Ectodermal cell (in vitro differentiated cells): ENCODE results near the gene TNFRSF4.
"Not testable (repeated sequence)": the region's sequence is repeated elsewhere in the genome, so short reads cannot be mapped to it uniquely, and the experiment has no call there.

Experiments
- H3K27ac ChIP-seq: 2 replicates; pipeline ENCODE4 v1.7.0; 2013; ENCODE audit warnings: mild to moderate bottlenecking, low read depth, low read length; ENCODE audit not compliant: insufficient read depth, poor library complexity, severe bottlenecking
- H3K27me3 ChIP-seq: 2 replicates; pipeline ENCODE4 v1.7.0; 2013; ENCODE audit warnings: mild to moderate bottlenecking, low read length; ENCODE audit not compliant: insufficient read depth, control insufficient read depth, poor library complexity, severe bottlenecking
- H3K36me3 ChIP-seq: one replicate; pipeline ENCODE4 v1.7.0; 2013; ENCODE audit warnings: low read length; ENCODE audit not compliant: control insufficient read depth, insufficient read depth
- H3K4me1 ChIP-seq: one replicate; pipeline ENCODE4 v1.7.0; 2013; ENCODE audit warnings: low read length; ENCODE audit not compliant: control insufficient read depth, insufficient read depth
- H3K4me3 ChIP-seq: 2 replicates; pipeline ENCODE4 v1.7.0; 2013; ENCODE audit warnings: low read depth, low read length, control low read depth; ENCODE audit not compliant: insufficient read depth
- H3K9me3 ChIP-seq: 2 replicates; pipeline ENCODE4 v1.7.0; 2013; ENCODE audit warnings: mild to moderate bottlenecking, low read length, moderate library complexity; ENCODE audit not compliant: control insufficient read depth
- WGBS, 2 experiments: methylation state at CpG; one replicate each; pipeline ENCODE4 v1.1.7; 2013; ENCODE audit warnings: missing lambda C conversion rate in 2 of 2; 5-methylcytosine and 5-hydroxymethylcytosine counted together

Gene TNFRSF4

DNA sequence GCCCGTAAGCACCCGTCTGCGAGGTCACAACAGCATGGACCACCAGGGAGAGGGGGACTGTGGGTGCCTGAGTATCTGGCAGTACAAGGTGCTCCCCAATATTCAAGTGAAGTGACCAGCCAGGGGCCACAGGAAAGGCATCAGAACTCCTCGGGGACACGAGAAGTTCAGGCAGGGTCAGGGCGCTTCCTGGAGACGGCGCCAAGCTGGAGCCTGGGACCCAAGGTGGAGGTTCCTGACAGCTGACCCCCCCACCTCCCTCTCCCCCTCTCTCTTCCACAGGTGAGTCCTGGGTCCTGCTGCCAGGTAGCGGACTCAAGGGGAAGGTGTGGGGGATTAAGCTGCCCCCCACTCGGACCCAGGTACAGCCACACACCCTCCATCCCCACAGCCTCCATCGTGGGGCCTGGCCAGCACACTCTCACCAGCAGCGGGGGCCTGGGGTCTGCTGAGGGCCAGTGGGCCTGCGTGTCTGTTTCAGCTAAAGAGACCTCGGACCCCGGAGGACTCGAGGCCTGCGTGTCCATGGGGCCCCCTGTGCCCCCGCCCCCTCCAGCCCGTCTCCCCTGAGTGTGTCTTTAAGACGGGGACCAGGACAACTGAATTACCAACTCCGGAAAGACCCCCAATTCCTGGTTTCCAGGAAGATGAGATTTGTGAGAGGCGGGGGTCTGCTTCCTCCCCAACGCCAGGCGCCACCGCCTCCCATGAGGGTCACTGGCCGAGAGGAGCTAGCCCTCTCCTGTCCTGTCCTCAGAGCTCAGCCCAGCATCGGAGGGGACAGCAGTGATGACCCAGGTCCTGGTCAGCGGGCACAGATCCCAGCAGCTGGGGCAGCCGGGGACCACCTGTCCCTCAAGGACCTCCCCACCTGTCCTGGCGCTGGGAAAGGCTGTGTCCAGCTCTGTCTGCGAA lies 13.7 kb downstream of the TNFRSF4 start:
- H3K4me3 ChIP-seq: no peak overlapping the region
- H3K36me3 ChIP-seq: no peaks in the 10 kb centered on the region
- H3K4me1 ChIP-seq: no peaks in the 10 kb centered on the region
- no peak overlapping the region for H3K27ac ChIP-seq
- H3K27me3 ChIP-seq: peaks cover 49% of the 10 kb centered on the region
- H3K9me3 ChIP-seq: no peaks in the 10 kb centered on the region
- 86 to 87% methylated on average over 31 of the region's 31 CpGs for WGBS, 2 experiments

DNA sequence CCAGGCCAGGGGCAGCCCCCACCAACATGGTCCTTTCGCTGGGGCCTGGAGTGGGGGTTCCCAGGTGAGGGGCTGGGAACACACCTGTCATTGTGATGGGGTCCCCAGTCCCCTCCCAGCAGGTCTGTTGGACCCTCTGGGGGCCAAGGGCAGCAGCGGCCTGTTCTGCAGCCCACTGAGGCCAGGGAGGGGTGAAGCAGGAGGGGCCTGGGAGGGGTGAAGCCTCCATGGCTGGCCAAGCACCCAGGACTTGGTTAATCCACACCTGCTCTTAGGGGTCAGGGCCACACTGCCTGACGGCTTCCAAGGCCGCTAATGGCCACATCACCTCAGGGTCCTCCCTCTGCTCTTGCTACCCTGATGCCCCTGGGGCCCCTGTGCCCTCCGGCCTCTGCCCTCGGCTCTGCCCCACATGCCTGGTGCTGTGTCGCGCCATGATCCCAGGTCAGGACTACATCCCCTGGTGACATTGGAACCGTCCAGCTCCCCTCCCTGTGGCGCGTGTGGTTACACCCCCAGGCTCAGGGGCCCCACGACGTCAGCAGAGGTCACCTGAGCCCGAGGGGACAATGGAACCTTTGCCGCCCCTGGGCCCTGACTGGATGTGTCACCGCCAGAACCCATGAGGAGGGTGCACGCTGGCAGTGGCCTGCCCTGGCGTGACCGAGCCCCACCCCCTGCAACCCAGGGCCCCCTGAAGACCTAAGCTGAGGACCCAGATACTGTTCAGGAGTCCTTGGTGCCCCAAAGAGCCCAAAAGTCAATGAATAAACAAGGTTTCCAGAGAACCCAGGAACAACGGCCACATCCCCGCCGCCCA lies 14.6 kb downstream of the TNFRSF4 start:
- no peaks in the 10 kb centered on the region for H3K9me3 ChIP-seq
- 91 to 92% methylated on average over 22 of the region's 22 CpGs for WGBS, 2 experiments
- no peak overlapping the region for H3K27ac ChIP-seq
- peaks cover 41% of the 10 kb centered on the region for H3K27me3 ChIP-seq
- H3K36me3 ChIP-seq: no peaks in the 10 kb centered on the region
- no peaks in the 10 kb centered on the region for H3K4me1 ChIP-seq
- no peak overlapping the region for H3K4me3 ChIP-seq

- Histone ChIP-seq H3K4me1 (no peaks in the 10 kb centered on the region), H3K27me3 (peaks cover 35% of the 10 kb centered on the region), H3K4me3 (no peak overlapping the region), H3K36me3 (no peaks in the 10 kb centered on the region), H3K27ac (no peak overlapping the region), H3K9me3 (no peaks in the 10 kb centered on the region)
- WGBS, 2 experiments: 84 to 86% methylated on average over 23 of the region's 23 CpGs
Observed at GRCh38 chr1:1198423-1199140, 15.4 kb downstream of the TNFRSF4 start.

- Histone ChIP-seq H3K27ac (no peak overlapping the region), H3K4me3 (no peak overlapping the region), H3K9me3 (no peaks in the 10 kb centered on the region), H3K27me3 (peaks cover 27% of the 10 kb centered on the region), H3K36me3 (no peaks in the 10 kb centered on the region), H3K4me1 (no peaks in the 10 kb centered on the region)
- WGBS, 2 experiments: 94 to 95% methylated on average over 48 of the region's 48 CpGs
Observed at GRCh38 chr1:1197551-1198422, 16.2 kb downstream of the TNFRSF4 start.

DNA sequence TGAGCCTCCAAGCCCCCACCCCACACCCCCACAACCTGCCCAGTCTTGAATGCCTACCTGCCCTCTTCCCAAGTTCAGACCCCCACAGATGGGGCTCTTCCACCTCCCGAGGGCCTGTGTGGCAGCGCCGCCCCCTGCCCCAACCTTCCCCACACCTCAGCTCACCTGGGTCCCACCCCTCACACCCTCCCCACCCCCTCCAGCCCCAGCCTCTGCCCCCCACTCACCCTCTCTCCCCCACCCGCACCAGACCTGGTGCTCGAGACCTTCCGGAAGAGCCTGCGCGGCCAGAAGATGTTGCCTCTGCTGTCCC lies 16.8 kb downstream of the TNFRSF4 start:
- no peak overlapping the region for H3K27ac ChIP-seq
- H3K4me3 ChIP-seq: no peak overlapping the region
- H3K27me3 ChIP-seq: peaks cover 21% of the 10 kb centered on the region
- H3K4me1 ChIP-seq: no peaks in the 10 kb centered on the region
- H3K36me3 ChIP-seq: no peaks in the 10 kb centered on the region
- no peaks in the 10 kb centered on the region for H3K9me3 ChIP-seq
- 92 to 95% methylated on average over 8 of the region's 8 CpGs for WGBS, 2 experiments

DNA sequence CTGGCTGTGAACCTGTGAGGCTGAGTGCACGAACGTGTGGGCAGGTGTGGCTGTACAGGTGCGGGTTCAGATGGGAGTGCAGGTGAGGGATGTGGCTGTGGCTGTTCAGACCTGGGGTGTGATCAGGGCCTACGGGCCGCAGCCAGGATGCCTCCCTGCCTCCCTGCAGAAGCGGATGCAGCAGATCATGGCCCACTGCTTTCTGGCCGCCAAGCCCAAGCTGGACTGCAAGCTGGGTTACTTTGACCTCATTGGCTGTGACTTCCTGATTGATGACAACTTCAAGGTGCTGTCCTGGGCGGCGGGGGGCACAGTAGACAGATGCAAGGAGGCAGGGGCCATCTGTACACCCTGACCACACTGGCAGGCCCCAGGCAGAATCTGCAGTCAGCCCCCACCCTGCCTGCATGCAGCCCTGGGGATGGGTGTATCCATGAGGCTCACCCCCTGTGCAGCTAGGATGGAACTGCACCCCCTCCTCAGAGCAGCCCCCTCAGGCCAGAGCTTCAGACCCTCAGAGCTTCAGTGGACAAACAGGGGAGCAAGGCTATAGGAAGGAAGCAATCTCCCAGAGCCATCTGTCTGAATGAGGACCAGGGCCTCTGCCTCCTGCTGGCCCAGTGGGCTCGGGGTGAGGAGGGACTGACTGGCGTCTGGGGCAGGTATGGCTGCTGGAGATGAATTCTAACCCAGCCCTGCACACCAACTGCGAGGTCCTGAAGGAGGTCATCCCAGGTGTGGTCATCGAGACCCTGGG lies 17.3 kb downstream of the TNFRSF4 start:
- H3K4me3 ChIP-seq: no peak overlapping the region
- H3K9me3 ChIP-seq: no peaks in the 10 kb centered on the region
- peaks cover 19% of the 10 kb centered on the region for H3K27me3 ChIP-seq
- no peak overlapping the region for H3K27ac ChIP-seq
- WGBS, 2 experiments: 86 to 88% methylated on average over 13 of the region's 13 CpGs
- no peaks in the 10 kb centered on the region for H3K4me1 ChIP-seq
- no peaks in the 10 kb centered on the region for H3K36me3 ChIP-seq

- not testable (repeated sequence) for H3K4me1 ChIP-seq, H3K36me3 ChIP-seq, H3K9me3 ChIP-seq, H3K27ac ChIP-seq, H3K4me3 ChIP-seq
- H3K27me3 ChIP-seq: peaks cover 10% of the 10 kb centered on the region
- 91 to 94% methylated on average over 6 of the region's 6 CpGs for WGBS, 2 experiments
Observed at GRCh38 chr1:1195726-1196125, 18.2 kb downstream of the TNFRSF4 start.

DNA sequence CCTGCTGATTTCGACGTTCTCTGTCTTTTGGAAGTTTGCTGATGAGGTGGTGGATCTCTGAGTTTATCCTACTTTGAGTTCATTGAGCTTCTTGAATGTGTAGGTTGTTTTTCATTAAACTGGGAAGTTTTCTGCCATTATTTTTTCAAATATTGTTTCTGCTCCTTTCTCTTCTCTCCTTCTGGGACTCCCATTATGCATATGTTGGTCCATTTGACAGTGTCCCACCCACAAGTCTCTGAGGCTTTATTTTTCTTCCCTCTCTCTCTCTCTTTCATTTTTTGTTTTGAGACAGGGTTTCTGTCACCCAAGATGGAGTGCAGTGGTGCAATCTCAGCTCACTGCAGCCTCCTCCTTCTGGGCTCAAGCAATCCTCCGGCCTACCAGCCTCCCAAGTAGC lies 19.2 kb downstream of the TNFRSF4 start:
- 87 to 90% methylated on average over 3 of the region's 3 CpGs for WGBS, 2 experiments
- peaks cover 3% of the 10 kb centered on the region for H3K27me3 ChIP-seq
- no peaks in the 10 kb centered on the region for H3K4me1 ChIP-seq
- H3K4me3 ChIP-seq: no peak overlapping the region
- no peak overlapping the region for H3K27ac ChIP-seq
- H3K36me3 ChIP-seq: no peaks in the 10 kb centered on the region
- H3K9me3 ChIP-seq: no peaks in the 10 kb centered on the region

DNA sequence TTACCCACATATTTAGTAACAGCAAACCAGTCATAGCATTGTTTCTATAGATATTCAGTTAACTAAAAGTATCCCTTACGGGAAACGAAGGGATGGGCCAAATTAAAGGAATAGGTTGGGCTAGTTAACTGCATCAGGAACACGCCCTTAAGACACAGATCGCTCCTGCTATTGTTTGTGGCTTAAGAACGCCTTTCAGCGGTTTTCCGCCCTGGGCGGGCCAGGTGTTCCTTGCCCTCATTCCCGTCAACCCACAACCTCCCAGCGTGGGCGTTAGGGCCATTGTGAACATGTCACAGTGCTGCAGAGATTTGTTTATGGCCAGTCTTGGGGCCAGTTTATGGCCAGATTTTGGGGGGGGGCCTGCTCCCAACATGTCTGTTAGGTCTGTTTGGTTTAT lies 22.2 kb downstream of the TNFRSF4 start:
- WGBS, 2 experiments: 92 to 94% methylated on average over 11 of the region's 11 CpGs
- Histone ChIP-seq H3K9me3 (no peaks in the 10 kb centered on the region), H3K36me3 (no peaks in the 10 kb centered on the region), H3K4me3 (no peak overlapping the region), H3K4me1 (no peaks in the 10 kb centered on the region), H3K27me3 (no peaks in the 10 kb centered on the region), H3K27ac (no peak overlapping the region)
